DMS114 treated with DMSO at 0.1 percent for 48 hours (cell line): ENCODE data around the gene GIPC3.

Source experiments
- DNase-seq: peaks from one replicate; lab custom pipeline; 2025; ENCODE audit not compliant: unreplicated experiment; lab: John Stamatoyannopoulos, UW

The GIPC3 gene, protein sequence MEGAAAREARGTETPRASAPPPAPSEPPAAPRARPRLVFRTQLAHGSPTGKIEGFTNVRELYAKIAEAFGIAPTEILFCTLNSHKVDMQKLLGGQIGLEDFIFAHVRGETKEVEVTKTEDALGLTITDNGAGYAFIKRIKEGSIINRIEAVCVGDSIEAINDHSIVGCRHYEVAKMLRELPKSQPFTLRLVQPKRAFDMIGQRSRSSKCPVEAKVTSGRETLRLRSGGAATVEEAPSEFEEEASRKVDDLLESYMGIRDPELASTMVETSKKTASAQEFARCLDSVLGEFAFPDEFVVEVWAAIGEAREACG

DNA sequence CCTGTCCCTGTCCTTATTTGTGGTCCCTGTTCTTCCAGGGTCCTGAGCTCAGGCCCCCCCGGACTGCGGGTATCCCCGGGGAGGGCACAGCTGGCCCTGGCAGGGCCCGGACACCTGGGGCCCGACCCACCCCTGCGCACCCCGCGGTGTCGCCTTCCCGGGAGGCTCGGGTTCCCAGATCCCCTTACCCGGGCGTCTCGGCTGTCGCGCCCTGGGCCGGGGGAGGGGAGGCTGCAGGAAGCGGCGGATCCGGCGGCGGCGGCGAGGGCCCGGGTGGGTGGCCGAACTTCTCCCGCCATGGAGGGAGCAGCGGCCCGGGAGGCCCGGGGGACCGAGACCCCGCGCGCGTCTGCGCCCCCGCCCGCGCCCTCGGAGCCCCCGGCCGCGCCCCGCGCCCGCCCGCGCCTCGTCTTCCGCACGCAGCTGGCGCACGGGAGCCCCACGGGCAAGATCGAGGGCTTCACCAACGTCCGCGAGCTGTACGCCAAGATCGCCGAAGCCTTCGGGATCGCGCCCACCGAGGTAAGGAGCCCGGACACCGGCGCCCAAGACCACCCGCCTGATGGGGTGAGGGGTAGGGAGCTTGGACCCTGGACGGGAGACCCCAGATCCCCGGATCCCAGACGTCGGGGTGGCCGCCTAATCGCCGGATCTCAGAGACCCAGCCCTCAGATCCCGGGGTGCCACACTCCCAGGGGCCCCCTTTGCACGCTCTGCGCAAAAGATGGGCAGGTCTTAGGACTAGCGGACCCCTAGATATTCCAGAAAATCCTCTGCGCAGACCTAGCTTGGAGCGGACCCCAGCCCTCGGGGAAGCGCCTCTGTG, at the start of gene GIPC3:
Gene GIPC3, plus strand, starts transcription at position 178 of the 826 bp plus-strand sequence. Its CDS starts 120 bp downstream, at position 298.
- no peak for DNase-seq

DNA sequence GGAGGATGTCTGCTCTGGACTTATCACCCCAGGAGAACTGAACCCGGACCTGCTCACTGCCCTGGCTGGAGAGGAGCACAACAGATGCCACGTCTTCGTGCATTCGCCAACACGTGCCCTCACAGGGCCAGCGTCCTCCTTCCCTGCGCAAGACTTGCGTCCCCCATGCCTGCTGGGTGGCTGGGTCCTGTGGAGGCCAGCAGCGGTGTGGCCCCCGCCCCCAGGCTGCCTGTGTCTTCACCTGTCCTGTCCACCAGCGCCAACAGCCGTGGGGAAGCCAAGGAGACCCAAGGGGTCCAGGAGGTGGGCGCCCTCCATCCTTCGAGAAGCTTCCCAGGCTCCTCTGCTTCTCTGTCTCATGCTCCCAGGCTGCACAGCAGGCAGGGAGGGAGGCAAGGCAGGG, 49.7 kb upstream of the GIPC3 start:
- DNase-seq = no peak

DNA sequence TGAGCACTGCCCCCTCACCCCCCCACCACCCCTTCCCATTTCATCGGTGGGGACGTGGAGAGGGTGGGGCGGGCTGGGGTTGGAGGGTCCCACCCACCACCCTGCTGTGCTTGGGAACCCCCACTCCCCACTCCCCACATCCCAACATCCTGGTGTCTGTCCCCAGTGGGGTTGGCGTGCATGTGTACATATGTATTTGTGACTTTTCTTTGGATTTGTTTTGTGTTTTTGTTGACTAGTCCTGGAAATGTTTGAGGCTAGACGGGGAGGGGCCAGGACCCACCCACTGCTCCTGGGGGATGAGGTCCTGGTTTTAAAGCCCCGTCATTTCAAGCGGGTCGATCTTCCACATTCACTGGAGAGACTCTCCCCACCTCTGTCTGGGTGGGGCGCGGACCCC, 49.3 kb upstream of the GIPC3 start:
- no peak for DNase-seq

DNA sequence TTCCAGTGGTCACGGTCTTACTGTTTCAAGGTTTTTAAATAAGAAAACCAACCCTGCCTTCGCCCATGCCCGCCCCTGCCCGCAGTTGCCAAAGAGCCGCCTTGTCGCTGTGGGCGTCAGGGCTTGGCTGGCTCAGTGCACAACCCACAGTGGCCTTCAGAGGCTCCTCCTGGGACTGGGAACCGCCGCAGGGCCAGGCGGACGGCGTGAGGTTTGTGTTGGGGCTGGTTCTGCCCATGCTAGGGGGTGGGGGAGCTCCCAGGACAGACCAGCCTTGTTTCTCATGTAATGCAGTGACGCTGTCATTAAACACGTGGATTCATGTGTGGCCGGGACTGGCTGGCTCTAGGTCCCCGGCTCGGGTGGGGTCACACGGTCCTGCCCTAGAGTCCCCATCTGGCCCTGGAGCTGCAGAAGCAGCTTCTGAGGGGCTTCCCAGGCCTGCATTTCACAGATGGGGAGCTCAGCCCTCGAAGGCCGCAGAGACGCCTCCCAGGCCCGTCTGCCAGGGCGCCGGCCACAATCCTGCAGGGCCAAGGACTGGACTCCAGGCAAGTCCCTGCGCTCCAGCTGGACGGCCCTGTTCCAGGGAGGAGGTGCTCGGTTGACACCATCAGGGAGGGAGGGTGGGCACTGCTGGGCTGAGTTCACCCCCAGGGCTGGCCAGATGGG, 48.7 kb upstream of the GIPC3 start:
- no peak for DNase-seq

DNA sequence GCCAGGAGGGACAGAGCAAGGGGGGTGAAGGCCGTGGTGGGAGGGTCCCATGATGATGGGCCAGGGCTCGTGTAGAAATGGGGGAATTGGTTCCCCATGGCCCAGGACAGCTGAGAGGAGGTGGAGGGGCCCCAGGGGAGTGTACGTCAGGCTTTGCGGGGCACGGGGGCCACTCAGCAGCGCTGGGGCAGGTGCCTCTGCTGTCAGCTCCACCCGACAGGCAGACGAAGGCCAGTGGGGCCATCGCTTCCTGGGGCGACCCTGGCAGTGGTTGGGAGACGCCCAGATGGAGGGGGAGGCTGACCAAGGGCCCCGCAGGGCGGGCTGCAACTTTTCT, 48.2 kb upstream of the GIPC3 start:
- DNase-seq = no peak

DNA sequence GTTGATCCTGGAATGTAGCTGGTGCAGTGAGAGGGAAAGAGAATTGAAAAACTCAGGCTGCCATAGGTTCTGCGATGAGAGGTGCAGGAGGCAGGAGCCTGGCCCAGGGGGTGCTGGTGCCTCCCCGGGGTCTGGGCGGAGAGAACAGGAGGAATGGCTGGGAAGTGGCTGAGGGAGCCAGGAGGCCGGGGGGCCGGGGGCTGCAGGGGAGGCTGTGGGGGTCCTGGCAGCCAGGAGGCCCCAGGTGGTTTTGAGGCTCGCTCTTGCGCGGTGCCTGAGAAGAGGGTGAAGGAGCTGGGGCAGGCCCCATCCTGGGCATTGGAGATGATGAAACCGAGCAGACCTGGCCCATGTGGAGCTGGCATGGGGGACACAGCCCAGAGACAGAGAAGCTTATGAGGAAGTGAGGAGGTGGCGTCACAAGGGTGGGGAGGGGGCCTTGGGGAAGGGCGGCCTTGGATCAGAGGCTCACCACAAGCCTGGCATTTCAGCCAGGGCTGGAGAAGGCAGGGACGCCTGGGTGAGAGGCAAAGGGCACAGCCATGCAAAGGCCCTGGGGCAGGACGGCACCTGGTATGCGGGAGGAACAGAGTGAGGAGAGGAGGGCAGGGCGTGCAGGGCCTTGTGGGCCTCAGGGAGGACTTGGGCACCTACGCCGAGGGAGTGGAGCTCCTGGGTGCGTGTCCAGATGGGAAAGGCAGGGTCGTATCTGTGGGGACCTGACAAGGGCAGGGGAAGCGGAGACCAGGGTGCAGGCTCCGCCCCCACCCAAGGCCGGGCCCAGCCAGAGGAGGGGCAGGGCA, 47.6 kb upstream of the GIPC3 start:
- DNase-seq = no peak

DNA sequence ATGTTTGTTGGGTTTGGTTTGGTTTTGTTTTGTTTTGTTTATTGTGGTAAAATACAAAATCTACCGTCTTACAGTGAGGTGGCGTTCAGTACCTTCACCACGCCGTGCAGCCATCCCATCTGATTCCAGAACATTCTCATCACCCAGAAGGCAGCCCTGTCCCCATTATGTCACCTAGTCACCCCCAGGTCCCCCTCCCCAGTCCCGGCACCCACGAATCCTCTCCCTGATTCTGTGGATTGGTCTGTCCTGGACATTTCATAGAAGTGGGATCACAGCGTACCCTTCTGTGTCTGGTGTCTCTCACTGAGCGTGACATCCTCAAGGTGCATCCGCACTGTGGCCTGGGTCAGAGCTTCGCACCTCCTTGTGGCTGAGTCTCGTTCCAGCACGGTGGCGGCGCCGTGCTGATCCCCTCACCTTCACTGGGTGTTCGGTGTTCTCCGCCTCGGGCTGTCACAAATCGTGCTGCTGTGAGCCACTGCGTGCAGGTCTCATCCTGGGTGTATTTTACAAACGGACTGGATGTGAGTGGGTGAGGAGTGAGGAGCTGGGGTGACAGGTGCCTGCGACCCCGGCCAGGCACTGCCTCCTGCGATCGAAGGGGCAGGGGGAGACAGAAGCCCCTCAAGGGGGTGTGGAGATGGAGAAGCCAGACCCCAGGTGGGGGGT, 46.9 kb upstream of the GIPC3 start:
- no peak for DNase-seq

DNA sequence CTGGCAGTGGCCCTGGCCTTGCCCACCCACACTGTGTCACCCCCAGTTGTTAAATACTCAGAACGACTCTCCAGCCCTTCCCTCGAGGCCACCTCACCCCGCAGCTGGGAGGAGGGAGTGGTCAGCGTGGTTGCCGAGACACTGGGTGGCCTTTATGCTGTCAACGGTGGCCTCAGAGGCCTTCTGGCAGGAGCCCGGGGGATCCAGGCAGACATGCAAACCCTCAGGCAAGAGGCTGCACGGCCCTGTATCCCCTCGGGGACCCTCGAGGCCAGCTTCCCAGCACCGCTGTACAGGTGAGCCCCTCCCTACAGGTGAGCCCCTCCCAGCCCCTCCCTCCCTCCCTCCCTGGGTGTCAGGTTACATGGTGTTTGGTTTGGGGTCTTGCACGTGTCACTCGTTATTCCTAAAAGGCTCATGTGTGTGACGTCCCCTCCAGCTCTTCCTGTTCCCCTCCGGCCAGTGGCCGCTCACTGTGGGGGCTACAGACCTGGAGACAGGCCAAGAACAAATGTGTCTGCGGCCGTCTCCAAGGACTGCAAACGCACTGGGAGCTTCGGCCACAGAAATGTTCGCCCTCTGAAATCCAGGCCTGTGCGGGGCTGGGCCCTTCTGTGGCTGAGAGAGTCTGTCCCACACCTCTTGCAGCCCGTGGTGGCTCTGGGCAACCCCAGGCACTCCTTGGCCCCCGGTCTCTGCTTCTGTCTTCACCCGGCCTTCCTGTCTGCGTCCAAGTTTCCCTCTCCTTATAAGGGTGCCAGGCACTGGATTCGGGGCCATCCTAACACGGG, 46.1 kb upstream of the GIPC3 start, which contains the start of gene TEKTIP1:
Gene TEKTIP1, plus strand, starts transcription at position 210 of the 791 bp plus-strand sequence. Its CDS starts 4 bp downstream, at position 214.
- DNase-seq = no peak

DNA sequence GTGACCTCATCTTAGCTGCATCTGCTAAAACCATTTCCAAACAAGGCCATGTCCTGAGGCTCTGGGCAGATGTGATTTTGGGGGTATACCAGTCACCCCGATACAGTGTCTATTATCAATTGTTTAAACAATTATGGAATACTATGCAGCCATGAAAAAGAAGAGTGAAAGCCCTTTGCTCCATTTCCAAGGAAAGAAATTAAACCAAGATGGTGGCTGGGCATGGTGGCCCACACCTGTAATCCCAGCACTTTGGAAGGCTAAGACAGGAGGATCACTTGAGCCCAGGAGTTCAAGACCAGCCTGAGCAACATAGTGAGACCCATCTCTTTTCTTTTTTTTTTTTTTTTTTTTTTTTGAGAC, 45.5 kb upstream of the GIPC3 start:
- no peak for DNase-seq

DNA sequence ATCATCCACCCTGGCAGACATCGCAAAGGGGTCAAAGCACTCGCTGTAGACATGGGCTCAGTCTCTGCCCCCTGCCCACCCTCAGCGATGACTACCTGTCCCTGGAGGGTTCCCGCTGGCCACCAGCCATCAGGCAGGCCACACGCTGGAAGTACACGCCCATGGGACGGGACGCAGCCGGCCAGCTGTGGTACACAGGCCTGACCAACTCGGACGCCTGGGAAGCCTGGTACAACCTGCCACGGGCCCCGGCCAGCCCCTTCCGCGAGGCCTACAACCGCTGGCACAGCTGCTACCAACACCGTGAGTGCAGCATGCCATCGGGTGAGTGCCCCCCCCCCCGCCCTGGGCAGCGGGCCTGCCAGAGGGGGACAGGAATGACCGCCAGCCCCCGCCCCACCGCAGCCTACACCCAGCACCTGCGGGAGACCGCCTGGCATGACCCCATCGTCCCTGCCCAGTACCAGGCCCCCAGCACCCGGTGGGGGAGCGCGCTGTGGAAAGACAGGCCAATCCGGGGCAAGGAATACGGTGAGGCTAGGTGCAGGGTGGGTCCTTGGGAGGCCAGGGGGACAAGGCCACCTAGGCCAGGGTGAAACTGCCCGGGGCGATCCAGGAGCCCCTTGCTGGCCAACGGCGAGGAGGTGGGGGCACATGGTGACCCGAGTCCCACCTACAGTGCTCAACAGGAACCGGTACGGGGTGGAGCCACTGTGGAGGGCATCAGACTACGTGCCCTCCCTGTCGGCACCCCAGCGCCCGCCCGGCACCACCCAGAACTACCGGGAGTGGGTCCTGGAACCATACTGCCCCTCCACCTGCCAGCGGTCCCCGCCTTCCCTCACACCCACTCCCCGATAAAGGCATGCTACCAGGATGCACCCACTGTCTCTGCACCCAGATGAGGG, 41.9 kb upstream of the GIPC3 start:
- no peak for DNase-seq

DNA sequence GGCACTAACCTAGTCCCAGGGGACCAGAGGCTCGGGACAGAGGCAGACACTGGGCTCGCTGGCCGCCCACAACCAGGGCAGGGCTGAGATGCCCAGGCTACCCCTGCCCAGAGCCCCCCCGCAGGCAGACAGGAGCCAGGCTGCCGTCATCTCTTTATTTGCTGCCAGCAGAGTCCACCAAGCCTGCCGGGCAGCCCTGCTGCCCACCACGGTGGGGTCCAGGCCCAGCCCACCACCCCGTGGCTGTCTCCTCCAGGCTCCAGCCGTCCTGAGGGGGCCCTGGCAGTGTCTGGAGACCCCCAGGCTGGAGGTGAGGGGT, 41.3 kb upstream of the GIPC3 start:
- DNase-seq = no peak

DNA sequence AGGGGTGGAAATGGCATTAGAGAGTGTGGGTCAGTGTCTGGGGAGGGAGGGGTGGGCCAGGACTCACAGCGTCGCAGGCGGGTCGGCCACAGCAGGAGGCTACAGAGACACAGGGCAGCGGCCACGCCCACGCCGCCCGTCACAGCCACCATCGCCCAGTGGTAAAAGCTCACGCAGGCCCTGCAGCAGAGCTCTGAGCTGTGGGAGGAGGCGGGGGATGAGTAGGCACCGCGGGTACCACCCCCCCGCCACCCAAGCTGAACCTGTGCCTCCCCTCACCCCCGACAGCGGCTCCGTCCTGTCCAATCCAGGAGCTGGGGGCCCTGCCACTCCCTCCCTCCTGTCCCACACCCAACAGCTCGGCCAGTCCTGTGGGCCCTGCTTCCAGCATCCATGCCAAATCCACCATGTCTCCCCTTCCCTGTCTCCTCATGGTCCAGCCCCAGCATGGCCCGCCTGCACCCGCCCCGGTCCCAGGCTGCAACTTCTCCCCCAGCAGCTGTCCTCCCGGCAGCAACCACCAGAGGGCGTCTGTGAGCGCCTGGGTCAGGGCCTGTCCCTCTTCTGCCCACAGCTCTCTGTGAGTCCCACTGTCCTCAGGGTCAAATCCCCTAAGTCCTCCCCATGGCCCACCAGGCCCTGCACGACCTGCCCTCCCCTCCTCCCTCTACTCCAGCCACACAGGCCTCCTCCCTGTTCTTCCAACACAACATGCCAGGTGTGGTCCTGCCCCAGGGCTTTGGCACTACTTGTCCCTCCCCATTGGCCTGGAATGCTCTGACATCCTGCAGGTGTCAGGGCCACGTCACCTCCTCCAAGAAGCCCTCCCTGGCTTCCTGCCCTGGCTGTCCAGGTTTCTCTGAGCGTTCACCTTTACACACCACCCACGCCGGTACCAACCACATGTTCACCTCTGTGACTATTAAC, 40.3 kb upstream of the GIPC3 start:
- no peak for DNase-seq

DNA sequence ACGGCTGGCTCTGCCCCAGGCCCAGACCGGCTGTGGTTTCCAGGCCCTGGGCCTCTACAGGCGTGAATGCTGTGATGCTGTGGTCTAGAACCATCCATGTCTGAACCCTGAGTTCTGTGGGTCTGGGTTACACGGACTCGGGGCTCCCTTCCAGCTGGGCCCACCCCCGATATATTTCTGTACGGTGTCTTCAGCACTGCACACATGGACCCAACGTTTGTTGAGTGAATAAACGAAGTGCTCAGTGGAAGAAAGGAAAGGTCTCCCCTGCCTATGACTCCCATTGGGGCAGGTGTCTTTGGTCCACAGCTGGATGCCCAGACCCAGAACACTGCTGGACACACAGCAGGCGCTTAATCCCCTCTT, 39.6 kb upstream of the GIPC3 start:
- no peak for DNase-seq

DNA sequence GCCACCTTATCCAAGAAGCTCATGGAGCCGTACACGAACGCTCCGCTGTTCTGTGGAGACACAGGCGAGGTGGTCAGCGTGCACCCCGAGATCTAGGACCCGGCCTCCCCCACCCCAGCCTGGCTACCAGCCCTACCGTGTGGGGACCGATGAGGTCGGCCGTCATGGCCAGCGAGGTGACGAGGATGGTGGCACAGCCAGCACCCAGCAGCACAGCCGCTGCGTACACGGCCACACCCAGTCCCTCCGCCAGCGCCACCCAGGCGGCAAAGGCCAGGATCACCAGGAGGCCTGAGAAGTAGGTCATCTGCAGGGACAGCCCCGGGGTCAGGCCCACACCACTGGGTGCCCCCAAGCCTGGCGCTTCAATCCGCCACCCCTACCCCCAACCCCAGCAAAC, 39.2 kb upstream of the GIPC3 start:
- DNase-seq = no peak

DNA sequence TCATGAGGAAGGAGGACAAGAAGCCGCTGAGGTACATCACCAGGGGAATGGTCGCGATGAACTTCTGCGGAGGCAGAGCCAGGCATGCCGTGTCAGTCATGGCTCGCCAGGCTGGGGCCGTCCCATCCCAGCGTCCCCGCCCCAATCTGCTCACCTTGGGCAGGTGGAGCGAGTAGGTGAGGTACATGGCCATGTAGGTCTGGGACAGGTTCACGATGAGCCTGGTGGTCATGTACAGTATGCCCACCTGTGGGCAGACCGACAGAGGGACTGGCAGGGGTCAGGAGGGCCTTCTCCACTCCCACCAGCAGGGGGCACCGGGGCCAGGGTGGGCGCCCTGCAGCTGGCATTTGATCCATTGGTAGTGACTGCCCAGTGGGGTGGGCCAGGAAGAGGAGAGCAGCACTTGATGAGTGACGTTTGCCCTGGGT, 38.0 kb upstream of the GIPC3 start:
- no peak for DNase-seq

DNA sequence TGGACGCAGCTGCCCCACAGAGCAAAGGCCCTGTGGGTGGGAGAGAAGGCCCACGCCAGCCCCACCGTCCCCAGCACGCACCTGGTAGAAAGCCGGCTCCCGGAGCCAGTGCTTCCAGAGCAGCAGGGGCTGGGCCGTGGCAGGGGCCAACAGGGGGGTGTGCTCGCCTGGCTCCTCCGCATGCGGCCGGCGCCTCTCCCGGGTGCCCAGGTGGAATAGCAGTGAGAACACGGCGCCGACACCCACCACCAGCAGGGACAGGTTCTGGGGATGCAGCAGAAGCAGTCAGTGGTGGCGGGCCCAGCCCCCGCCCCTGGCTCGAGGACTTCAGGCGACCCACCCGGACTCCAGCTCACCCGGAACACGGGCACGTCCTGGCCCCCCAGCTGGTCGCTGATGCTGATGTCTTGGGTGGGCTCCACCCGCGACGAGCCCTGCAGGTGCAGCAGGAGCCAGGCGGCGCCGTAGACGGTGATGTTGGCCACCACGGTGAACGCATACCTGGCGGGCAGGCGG, 37.5 kb upstream of the GIPC3 start:
- no peak for DNase-seq

DNA sequence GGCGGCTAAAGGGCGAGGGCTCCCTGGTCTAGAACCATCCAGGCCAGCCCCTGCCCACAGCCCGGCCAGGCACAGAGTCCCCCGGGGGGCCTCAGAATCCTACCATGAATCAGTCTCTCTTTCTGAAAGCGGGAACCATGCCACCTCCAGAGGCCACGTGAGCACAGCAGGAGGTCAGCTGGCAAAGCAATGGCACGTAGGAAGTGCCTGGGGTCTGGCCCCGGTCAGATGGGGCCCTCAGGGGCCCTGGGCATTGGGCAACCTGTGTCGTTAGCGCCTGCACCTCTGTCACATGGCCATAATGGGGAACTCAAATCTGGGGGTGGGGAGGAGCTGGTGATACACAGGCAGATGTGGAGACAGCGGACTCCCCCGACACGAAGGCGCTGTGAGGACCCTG, 36.7 kb upstream of the GIPC3 start:
- no peak for DNase-seq

DNA sequence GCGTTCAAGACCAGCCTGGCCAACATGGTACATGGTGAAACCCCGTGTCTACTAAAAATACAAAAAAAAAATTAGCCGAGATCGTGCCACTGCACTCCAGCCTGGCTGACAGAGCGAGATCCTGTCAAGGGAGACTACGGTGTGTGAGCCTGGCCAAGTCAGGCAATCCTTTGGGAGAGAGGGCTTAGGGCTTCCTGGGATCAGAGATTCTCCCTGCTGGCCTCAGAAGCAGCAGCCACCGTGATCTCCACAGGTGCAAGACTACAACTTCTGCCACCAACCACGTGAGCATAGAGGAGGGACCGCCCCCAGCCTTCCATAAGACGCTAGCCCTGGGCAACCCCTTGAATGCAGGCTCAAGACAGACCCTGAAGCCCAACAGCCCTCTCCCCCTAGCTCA, 35.5 kb upstream of the GIPC3 start:
- no peak for DNase-seq
